ENCODE data around the gene LUC7L2.
A peak's percentile ranks its signal among the peaks of the same experiment; 100 is the strongest.
"Not testable (repeated sequence)": the region's sequence is repeated elsewhere in the genome, so short reads cannot be mapped to it uniquely, and the experiment has no call there.

LUC7L2 gene

GRCh38 chr7:139403601-139404000 lies 43.9 kb downstream of the LUC7L2 start:
- DNase-seq, result no peak

GRCh38 chr7:139407555-139407954 lies 47.9 kb downstream of the LUC7L2 start:
- no peak for DNase-seq

- DNase-seq, result not testable (repeated sequence)
These were observed 55.2 kb downstream of the LUC7L2 start for GRCh38 chr7:139414743-139415402.

GRCh38 chr7:139416405-139416804 lies 56.7 kb downstream of the LUC7L2 start:
- no peak for DNase-seq

GRCh38 chr7:139417478-139417877 lies 57.8 kb downstream of the LUC7L2 start:
- no peak for DNase-seq

- no peak for DNase-seq
These were observed 61.4 kb downstream of the LUC7L2 start for GRCh38 chr7:139421123-139421522.

GRCh38 chr7:139422126-139422525 lies 62.4 kb downstream of the LUC7L2 start:
- DNase-seq, result no peak

- DNase-seq, result no peak
These were observed 63.4 kb downstream of the LUC7L2 start for GRCh38 chr7:139423091-139423490.

GRCh38 chr7:139424004-139424403 lies 64.3 kb downstream of the LUC7L2 start:
- no peak for DNase-seq

- not testable (repeated sequence) for DNase-seq
These were observed 66.0 kb downstream of the LUC7L2 start for GRCh38 chr7:139425701-139426100.

- DNase-seq, result peak; percentile 32
These were observed 66.7 kb downstream of the LUC7L2 start for GRCh38 chr7:139426258-139427028.

GRCh38 chr7:139427029-139427420 lies 67.3 kb downstream of the LUC7L2 start:
- no peak for DNase-seq

GRCh38 chr7:139427788-139428187 lies 68.1 kb downstream of the LUC7L2 start:
- no peak for DNase-seq

GRCh38 chr7:139429735-139430134 lies 70.0 kb downstream of the LUC7L2 start:
- not testable (repeated sequence) for DNase-seq

GRCh38 chr7:139430443-139430842 lies 70.7 kb downstream of the LUC7L2 start:
- no peak for DNase-seq

- no peak for DNase-seq
These were observed 71.3 kb downstream of the LUC7L2 start for GRCh38 chr7:139431010-139431409.

- DNase-seq, result no peak
These were observed 71.8 kb downstream of the LUC7L2 start for GRCh38 chr7:139431459-139431858.

- no peak for DNase-seq
These were observed 77.1 kb downstream of the LUC7L2 start for GRCh38 chr7:139436806-139437205.

GRCh38 chr7:139439375-139439774 lies 79.7 kb downstream of the LUC7L2 start:
- no peak for DNase-seq

- no peak for DNase-seq
These were observed 82.3 kb downstream of the LUC7L2 start for GRCh38 chr7:139441961-139442360.

- DNase-seq, result no peak
These were observed 86.6 kb downstream of the LUC7L2 start for GRCh38 chr7:139446051-139446890.

- DNase-seq, result no peak
These were observed 91.2 kb downstream of the LUC7L2 start for GRCh38 chr7:139450851-139451250.

- DNase-seq, result no peak
These were observed 91.9 kb downstream of the LUC7L2 start for GRCh38 chr7:139451638-139452037.

Measured in NCI-H1092 treated with DMSO at 0.1 percent for 48 hours (cell line).